Keratinocyte (primary cell): Measurements from ENCODE around the gene PTPN6.

Source experiments
- CTCF ChIP-seq, 3 experiments: IDR thresholded peaks in 1 of 3; conservative IDR thresholded peaks in 1 of 3; optimal IDR thresholded peaks in 1 of 3; 2 replicates in 2 of 3; 3 replicates in 1 of 3; pipeline versions ENCODE3 to v1.5.1; 2011; ENCODE audit warnings: low read length in 3 of 3, mild to moderate bottlenecking in 3 of 3, moderate library complexity in 2 of 3, control low read depth in 1 of 3, inconsistent platforms in 1 of 3; ENCODE audit not compliant: insufficient read depth in 2 of 3; ENCODE audit errors: extremely low read depth in 1 of 3
- EZH2 ChIP-seq: IDR thresholded peaks from one replicate; pipeline ENCODE4 v1.6.1; 2012; ENCODE audit warnings: inconsistent platforms, mild to moderate bottlenecking, low read length, moderate library complexity

DNA sequence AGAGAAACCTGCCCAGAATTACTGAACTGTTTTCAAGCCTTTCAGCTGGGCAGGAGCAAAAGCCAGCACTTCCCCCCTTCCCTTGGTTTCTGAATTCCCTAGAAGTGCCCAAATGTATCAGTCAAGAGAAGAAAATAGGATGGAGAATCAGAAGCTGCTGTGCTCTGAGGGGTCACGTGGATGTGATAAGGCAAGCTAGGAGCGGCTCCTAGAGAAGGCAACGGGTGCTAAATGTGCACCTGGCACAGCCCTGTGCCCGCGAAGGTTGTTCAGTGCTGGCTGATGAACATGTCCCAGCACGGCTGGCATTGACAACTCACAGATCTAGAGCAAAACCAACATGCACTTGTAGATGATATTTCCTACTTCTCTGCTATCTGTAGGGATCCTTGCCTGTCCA, 27.9 kb downstream of the PTPN6 start:
- no peak for TF ChIP-seq CTCF (optimal IDR thresholded peaks at IDR 0.05 in 1 of 3, IDR thresholded peaks at IDR 0.05 in 1 of 3, conservative IDR thresholded peaks at IDR 0.05 in 1 of 3; ENCODE audit: extremely low read depth in 1 of 3, insufficient read depth in 2 of 3, low read length in 3 of 3)
- TF ChIP-seq EZH2 = no peak
